A549 (cell line): ENCODE results near the gene ACTR10. TPM values are rescaled to one million over a fixed set of nuclear protein-coding genes. Genes with fewer than 3 reads are reported as not detected.

Experiments used
- ATAC-seq, 2 experiments: fragments of 200-7000 bp in 1 of 2; fragments of >200 bp in 1 of 2; cut with Nextera tagmentation in 1 of 2; cut with Tn5 transposase in 1 of 2; 3 replicates each; pipeline versions ENCODE4 v1.8.0 to v1.9.1; 2018 to 2020; ENCODE audit warnings: mild to moderate bottlenecking in 1 of 2, moderate library complexity in 1 of 2
- CTCF ChIA-PET: fragments of 300-600 bp; sonication (Branson Sonifier 250); formaldehyde crosslinking; extraction: SDS; loops from one replicate; lab custom pipeline; 2021; ENCODE audit warnings: antibody characterized with exemption, inconsistent platforms; lab: Yijun Ruan, JAX
- POLR2A ChIA-PET: fragments of 350-600 bp; formaldehyde crosslinking; extraction: SDS; loops from one replicate; lab custom pipeline; 2021; ENCODE audit warnings: antibody characterized with exemption, inconsistent platforms; lab: Yijun Ruan, JAX
- DNase-seq, 2 experiments: peaks; one replicate each; pipeline versions ENCODE4 v3.0.0 to v3.0.0-alpha.2; 2011 to 2016; ENCODE audit warnings: low read depth in 1 of 2, low spot score in 1 of 2
- FAIRE-seq: peaks from 2 replicates; lab custom pipeline; 2011; peaks lifted over from hg19 to GRCh38; lab: Jason Lieb, UNC
- H3K27ac ChIP-seq, 2 experiments: fragments of >200 bp; sonication (Bioruptor Twin); formaldehyde crosslinking; 3 replicates each; pipeline ENCODE4 v1.5.1; 2016 to 2017
- H3K4me1 ChIP-seq: fragments of >200 bp; sonication (Bioruptor Twin); formaldehyde crosslinking; 3 replicates; pipeline ENCODE4 v1.6.1; 2016
- H3K4me2 ChIP-seq: fragments of >200 bp; sonication (Bioruptor Twin); formaldehyde crosslinking; 3 replicates; pipeline ENCODE4 v1.6.1; 2016
- H3K4me3 ChIP-seq: fragments of >200 bp; sonication (Bioruptor Twin); formaldehyde crosslinking; 3 replicates; pipeline ENCODE4 v1.5.1; 2016
- H3K9me3 ChIP-seq: fragments of >200 bp; sonication (Bioruptor Twin); formaldehyde crosslinking; 3 replicates; pipeline ENCODE4 v1.6.1; 2016
- BHLHE40 ChIP-seq: IDR thresholded peaks from 2 replicates; pipeline ENCODE4 v1.6.1; 2012; ENCODE audit warnings: low read depth, low read length, inconsistent platforms
- CEBPB ChIP-seq, 2 experiments: fragments of >200 bp in 1 of 2; sonication (Bioruptor Twin) in 1 of 2; formaldehyde crosslinking in 1 of 2; IDR thresholded peaks; 2 replicates each; pipeline ENCODE4 v1.6.1; 2012 to 2016
- CHD2 ChIP-seq: fragments of 150-350 bp; IDR thresholded peaks from 2 replicates; pipeline ENCODE4 v1.6.1; 2014; ENCODE audit warnings: low read length; ENCODE audit not compliant: partially characterized antibody
- CHD4 ChIP-seq: fragments of 200-600 bp; sonication (generic); IDR thresholded peaks from 2 replicates; pipeline ENCODE4 v1.6.1; 2016; ENCODE audit warnings: antibody characterized with exemption, mild to moderate bottlenecking, borderline replicate concordance
- EHF ChIP-seq: fragments of 250-450 bp; sonication (Bioruptor Pico); IDR thresholded peaks from 2 replicates; pipeline ENCODE4 v1.5.0; 2020; ENCODE audit warnings: mild to moderate bottlenecking
- EHMT2 ChIP-seq: fragments of 200-600 bp; sonication (generic); IDR thresholded peaks from 2 replicates; pipeline ENCODE4 v1.6.1; 2016; ENCODE audit warnings: antibody characterized with exemption, low read depth, mild to moderate bottlenecking, moderate library complexity
- EP300 ChIP-seq, 2 experiments: fragments of >200 bp; sonication (Bioruptor Twin); formaldehyde crosslinking; IDR thresholded peaks; 2 replicates in 1 of 2; 3 replicates in 1 of 2; pipeline ENCODE4 v1.6.1; 2016 to 2017
- ESRRA ChIP-seq: fragments of 150-350 bp; IDR thresholded peaks from 2 replicates; pipeline ENCODE4 v1.6.1; 2014; ENCODE audit warnings: mild to moderate bottlenecking, low read length, borderline replicate concordance
- FOSB ChIP-seq: fragments of 250-450 bp; sonication (Bioruptor Pico); IDR thresholded peaks from 2 replicates; pipeline ENCODE4 v1.5.0; 2020; ENCODE audit warnings: mild to moderate bottlenecking, moderate library complexity
- FOSL2 ChIP-seq, 2 experiments: fragments of 450-650 bp in 1 of 2; fragments of >200 bp in 1 of 2; sonication (Bioruptor Twin) in 1 of 2; formaldehyde crosslinking; IDR thresholded peaks; 2 replicates each; pipeline versions ENCODE4 v1.5.0 to v1.6.1; 2016 to 2020; ENCODE audit warnings: mild to moderate bottlenecking in 1 of 2, moderate library complexity in 1 of 2
- HDAC2 ChIP-seq: fragments of 200-600 bp; sonication (generic); IDR thresholded peaks from 2 replicates; pipeline ENCODE4 v1.6.1; 2016
- HES2 ChIP-seq: fragments of >200 bp; sonication (Bioruptor Twin); formaldehyde crosslinking; IDR thresholded peaks from 2 replicates; pipeline ENCODE4 v1.6.1; 2016
- HOXB13 ChIP-seq: fragments of 250-450 bp; sonication (Bioruptor Pico); IDR thresholded peaks from 2 replicates; pipeline ENCODE4 v1.5.0; 2020; ENCODE audit warnings: low read depth, mild to moderate bottlenecking, moderate library complexity
- JUNB ChIP-seq: fragments of >200 bp; sonication (Bioruptor Twin); formaldehyde crosslinking; IDR thresholded peaks from 2 replicates; pipeline ENCODE4 v1.6.1; 2016
- KDM1A ChIP-seq: fragments of 200-600 bp; sonication (generic); IDR thresholded peaks from 2 replicates; pipeline ENCODE4 v1.6.1; 2016; ENCODE audit warnings: low read depth, mild to moderate bottlenecking
- MAFK ChIP-seq: fragments of 450-650 bp; IDR thresholded peaks from 2 replicates; pipeline ENCODE4 v1.6.1; 2014; ENCODE audit not compliant: partially characterized antibody
- MYC ChIP-seq: IDR thresholded peaks from 2 replicates; pipeline ENCODE4 v1.6.1; 2012; ENCODE audit warnings: mild to moderate bottlenecking, inconsistent platforms, low read length, improper control_type of control experiment, borderline replicate concordance
- NPAS2 ChIP-seq: fragments of 250-450 bp; sonication (Bioruptor Pico); IDR thresholded peaks from 2 replicates; pipeline ENCODE4 v1.8.0; 2022; ENCODE audit warnings: mild to moderate bottlenecking, moderate library complexity, borderline replicate concordance
- NR3C1 ChIP-seq: fragments of >200 bp; sonication (Bioruptor Twin); formaldehyde crosslinking; IDR thresholded peaks from 3 replicates; pipeline ENCODE4 v1.6.1; 2017
- PHF8 ChIP-seq: fragments of 200-600 bp; sonication (generic); IDR thresholded peaks from 2 replicates; pipeline ENCODE4 v1.6.1; 2016; ENCODE audit warnings: low read depth, mild to moderate bottlenecking, antibody characterized with exemption, moderate library complexity, borderline replicate concordance
- POLR2A ChIP-seq: IDR thresholded peaks from 2 replicates; pipeline ENCODE4 v1.6.1; 2012; ENCODE audit warnings: mild to moderate bottlenecking, low read length
- POLR2AphosphoS2 ChIP-seq: conservative IDR thresholded peaks from 2 replicates; pipeline ENCODE4 v1.6.1; 2012; ENCODE audit warnings: low read length, improper control_type of control experiment, inconsistent platforms
- RAD21 ChIP-seq, 2 experiments: fragments of >200 bp in 1 of 2; sonication (Bioruptor Twin) in 1 of 2; formaldehyde crosslinking in 1 of 2; IDR thresholded peaks in 1 of 2; conservative IDR thresholded peaks in 1 of 2; 2 replicates in 1 of 2; 3 replicates in 1 of 2; pipeline ENCODE4 v1.6.1; 2012 to 2018; ENCODE audit warnings: inconsistent platforms in 1 of 2
- RARB ChIP-seq: fragments of 250-450 bp; sonication (Bioruptor Pico); IDR thresholded peaks from 2 replicates; pipeline ENCODE4 v1.8.0; 2021; ENCODE audit warnings: mild to moderate bottlenecking, moderate library complexity
- RFX5 ChIP-seq: fragments of 450-650 bp; IDR thresholded peaks from 2 replicates; pipeline ENCODE4 v1.7.1; 2014; ENCODE audit warnings: antibody characterized with exemption, mild to moderate bottlenecking, moderate library complexity
- SMC3 ChIP-seq: fragments of >200 bp; sonication (Bioruptor Twin); formaldehyde crosslinking; IDR thresholded peaks from 3 replicates; pipeline ENCODE4 v1.6.1; 2018; ENCODE audit warnings: inconsistent platforms
- SREBF2 ChIP-seq: fragments of 450-650 bp; IDR thresholded peaks from 2 replicates; pipeline ENCODE4 v1.6.1; 2014; ENCODE audit warnings: mild to moderate bottlenecking, moderate library complexity
- ZC3H11A ChIP-seq: fragments of 450-650 bp; IDR thresholded peaks from 2 replicates; pipeline ENCODE4 v1.6.1; 2014; ENCODE audit warnings: antibody characterized with exemption, mild to moderate bottlenecking
- ZFP36 ChIP-seq: fragments of 450-650 bp; IDR thresholded peaks from 2 replicates; pipeline ENCODE4 v1.6.1; 2014; ENCODE audit warnings: borderline replicate concordance; ENCODE audit not compliant: partially characterized antibody
- ZSCAN20 ChIP-seq: fragments of 250-450 bp; sonication (Bioruptor Pico); IDR thresholded peaks from 2 replicates; pipeline ENCODE4 v1.8.0; 2022; ENCODE audit warnings: mild to moderate bottlenecking, moderate library complexity
- WGBS: methylation state at CpG from one replicate; pipeline ENCODE4 v1.1.6; 2017; ENCODE audit errors: missing lambda C conversion rate; 5-methylcytosine and 5-hydroxymethylcytosine counted together
- polyA plus RNA-seq, 4 experiments: library from polyadenylated mRNA; depleted of rRNA in 3 of 4; stranded (reverse); fragments of >200 nt; fragmentation: RNase III in 1 of 4; extraction: RNeasy Plus Mini Kit Qiagen cat#74134 plus additional on column Dnase treatment in 1 of 4; gene quantifications; 2 replicates in 3 of 4; 3 replicates in 1 of 4; pipeline ENCODE4 v1.2.3, GENCODE V29; 2011 to 2017
- TF ChIP-seq, protein P1 (sequence below): fragments of 250-450 bp; sonication (Bioruptor Pico); IDR thresholded peaks from 2 replicates; pipeline ENCODE4 v1.5.0; 2020; ENCODE audit warnings: low read depth, mild to moderate bottlenecking, moderate library complexity
- TF ChIP-seq, protein P2 (sequence below): IDR thresholded peaks from 2 replicates; pipeline ENCODE4 v1.6.1; 2012

The ACTR10 gene
- polyA plus RNA-seq, 2 of the 4 experiments (the other 2 are of a cell fraction): 47.1 to 101 TPM

- ATAC-seq (no peak), FAIRE-seq (peak; percentile 39), DNase-seq (no peak)
- TF ChIP-seq RAD21 (conservative IDR thresholded peaks at IDR 0.05 in 1 of 2, IDR thresholded peaks at IDR 0.05 in 1 of 2): no peak
- TF ChIP-seq, protein P1, sequence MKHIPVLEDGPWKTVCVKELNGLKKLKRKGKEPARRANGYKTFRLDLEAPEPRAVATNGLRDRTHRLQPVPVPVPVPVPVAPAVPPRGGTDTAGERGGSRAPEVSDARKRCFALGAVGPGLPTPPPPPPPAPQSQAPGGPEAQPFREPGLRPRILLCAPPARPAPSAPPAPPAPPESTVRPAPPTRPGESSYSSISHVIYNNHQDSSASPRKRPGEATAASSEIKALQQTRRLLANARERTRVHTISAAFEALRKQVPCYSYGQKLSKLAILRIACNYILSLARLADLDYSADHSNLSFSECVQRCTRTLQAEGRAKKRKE (CRISPR knock-in tag): no peak
- no peak for TF ChIP-seq EP300 (IDR thresholded peaks at IDR 0.05)
- no peak for TF ChIP-seq POLR2A
- TF ChIP-seq CEBPB (IDR thresholded peaks at IDR 0.05): no peak
- TF ChIP-seq HOXB13 (CRISPR knock-in tag): no peak
- no peak for TF ChIP-seq MAFK
- no peak for TF ChIP-seq EHMT2
- no peak for TF ChIP-seq NR3C1
- no peak for TF ChIP-seq SREBF2
- no peak for TF ChIP-seq EHF
- TF ChIP-seq SMC3: no peak
- no peak for TF ChIP-seq CHD2
- TF ChIP-seq PHF8: no peak
- TF ChIP-seq ZFP36: no peak
- TF ChIP-seq POLR2AphosphoS2: no peak
- no peak for TF ChIP-seq CHD4
- TF ChIP-seq ZSCAN20 (CRISPR knock-in tag): no peak
- no peak for TF ChIP-seq KDM1A
- TF ChIP-seq FOSL2 (IDR thresholded peaks at IDR 0.05): no peak
- TF ChIP-seq FOSL2 (CRISPR knock-in tag; IDR thresholded peaks at IDR 0.05): no peak
- no peak overlapping the region for H3K4me3 ChIP-seq
- H3K4me1 ChIP-seq: no peaks in the 10 kb centered on the region
- no peak overlapping the region for H3K4me2 ChIP-seq
- no peak overlapping the region for H3K27ac ChIP-seq
- no peaks in the 10 kb centered on the region for H3K9me3 ChIP-seq
- POLR2A ChIA-PET: interaction anchor here (0.7 kb wide), 1 partner anchor 16 kb away, joined by 3 read pairs; no protein-coding TSS in a partner anchor
- CTCF ChIA-PET: interaction anchor here (2.2 kb wide), 1 partner anchor 8 kb away, joined by 8 read pairs; no protein-coding TSS in a partner anchor
Measured at GRCh38 chr14:58265401-58265800, 65.5 kb downstream of the ACTR10 start.

DNA sequence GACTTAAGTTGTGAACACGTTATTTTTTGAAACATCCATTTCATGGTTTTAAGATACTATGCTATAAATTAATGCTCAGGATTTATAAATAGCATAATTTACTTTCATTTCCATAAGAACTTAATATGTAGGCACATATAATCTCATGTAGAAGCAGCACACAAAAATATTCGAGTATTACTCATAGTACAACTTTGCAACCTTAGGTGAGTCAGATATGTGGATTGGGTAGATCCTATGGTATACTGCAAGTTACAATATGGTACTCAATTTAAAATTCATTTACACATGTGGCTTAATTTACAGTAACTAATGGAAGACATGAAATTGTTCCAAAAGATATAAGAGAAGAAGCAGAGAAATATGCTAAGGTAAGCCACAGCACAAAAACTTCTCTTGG, 70.7 kb downstream of the ACTR10 start:
- CTCF ChIA-PET: no interaction called here
- H3K9me3 ChIP-seq: no peaks in the 10 kb centered on the region
- TF ChIP-seq CEBPB (IDR thresholded peaks at IDR 0.05) (no peak), RARB (CRISPR knock-in tag) (no peak), HDAC2 (no peak), MYC (no peak), BHLHE40 (no peak), ESRRA (no peak), JUNB (no peak), ZC3H11A (no peak), HES2 (no peak), FOSB (no peak), RFX5 (no peak), NPAS2 (CRISPR knock-in tag) (no peak)
- TF ChIP-seq, protein P2, sequence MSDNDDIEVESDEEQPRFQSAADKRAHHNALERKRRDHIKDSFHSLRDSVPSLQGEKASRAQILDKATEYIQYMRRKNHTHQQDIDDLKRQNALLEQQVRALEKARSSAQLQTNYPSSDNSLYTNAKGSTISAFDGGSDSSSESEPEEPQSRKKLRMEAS: no peak
- TF ChIP-seq, all 56 proteins: peak for 0
- FAIRE-seq: no peak
- no peak for DNase-seq
- Histone ChIP-seq H3K4me2 (no peak overlapping the region), H3K4me3 (no peak overlapping the region), H3K4me1 (peaks cover 19% of the 10 kb centered on the region), H3K27ac (no peak overlapping the region)
- WGBS: 74% methylated on average over 2 of the region's 2 CpGs
- POLR2A ChIA-PET: no interaction called here
- ATAC-seq: no peak
